ENCODE results near the gene MTCH2.
A peak's percentile ranks its signal among the peaks of the same experiment; 100 is the strongest.

The MTCH2 gene

DNA sequence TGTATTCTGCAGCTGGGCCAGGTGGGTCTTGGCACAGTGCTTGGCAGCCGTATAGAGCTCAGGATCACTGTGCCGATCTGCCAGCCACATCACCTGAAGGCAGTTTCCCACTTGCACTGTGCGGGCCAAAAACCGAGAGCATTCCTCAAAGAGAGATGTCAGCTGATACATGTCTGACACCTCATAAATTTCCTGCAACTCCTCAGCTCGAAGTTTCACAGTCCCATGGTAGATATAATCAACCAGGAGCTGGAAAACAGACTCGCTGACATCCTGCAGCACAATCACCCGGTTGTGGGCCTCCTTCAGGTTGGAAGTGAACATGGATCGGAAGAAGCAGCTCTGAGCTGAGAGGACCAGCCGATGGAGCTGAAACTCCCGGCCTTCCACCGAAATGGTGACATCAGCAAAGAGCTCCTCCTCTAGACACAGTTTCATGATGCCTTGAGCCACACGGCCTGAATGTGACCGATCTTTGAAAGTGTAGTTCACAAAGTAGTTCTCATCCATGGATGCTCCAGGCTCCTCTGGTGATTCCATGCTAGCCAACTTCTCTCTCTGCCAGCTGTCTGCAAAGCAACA, 64.8 kb downstream of the MTCH2 start:
- peak overlapping the region; percentile 86 for H3K4me3 ChIP-seq (ENCODE audit: low read depth, low read length)
- DNase-seq (ENCODE audit: low read depth) = no peak
- TF ChIP-seq, protein P1, sequence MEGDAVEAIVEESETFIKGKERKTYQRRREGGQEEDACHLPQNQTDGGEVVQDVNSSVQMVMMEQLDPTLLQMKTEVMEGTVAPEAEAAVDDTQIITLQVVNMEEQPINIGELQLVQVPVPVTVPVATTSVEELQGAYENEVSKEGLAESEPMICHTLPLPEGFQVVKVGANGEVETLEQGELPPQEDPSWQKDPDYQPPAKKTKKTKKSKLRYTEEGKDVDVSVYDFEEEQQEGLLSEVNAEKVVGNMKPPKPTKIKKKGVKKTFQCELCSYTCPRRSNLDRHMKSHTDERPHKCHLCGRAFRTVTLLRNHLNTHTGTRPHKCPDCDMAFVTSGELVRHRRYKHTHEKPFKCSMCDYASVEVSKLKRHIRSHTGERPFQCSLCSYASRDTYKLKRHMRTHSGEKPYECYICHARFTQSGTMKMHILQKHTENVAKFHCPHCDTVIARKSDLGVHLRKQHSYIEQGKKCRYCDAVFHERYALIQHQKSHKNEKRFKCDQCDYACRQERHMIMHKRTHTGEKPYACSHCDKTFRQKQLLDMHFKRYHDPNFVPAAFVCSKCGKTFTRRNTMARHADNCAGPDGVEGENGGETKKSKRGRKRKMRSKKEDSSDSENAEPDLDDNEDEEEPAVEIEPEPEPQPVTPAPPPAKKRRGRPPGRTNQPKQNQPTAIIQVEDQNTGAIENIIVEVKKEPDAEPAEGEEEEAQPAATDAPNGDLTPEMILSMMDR (IDR thresholded peaks at IDR 0.05; ENCODE audit: insufficient read depth, low read depth, low read length, missing control alignments) = no peak

DNA sequence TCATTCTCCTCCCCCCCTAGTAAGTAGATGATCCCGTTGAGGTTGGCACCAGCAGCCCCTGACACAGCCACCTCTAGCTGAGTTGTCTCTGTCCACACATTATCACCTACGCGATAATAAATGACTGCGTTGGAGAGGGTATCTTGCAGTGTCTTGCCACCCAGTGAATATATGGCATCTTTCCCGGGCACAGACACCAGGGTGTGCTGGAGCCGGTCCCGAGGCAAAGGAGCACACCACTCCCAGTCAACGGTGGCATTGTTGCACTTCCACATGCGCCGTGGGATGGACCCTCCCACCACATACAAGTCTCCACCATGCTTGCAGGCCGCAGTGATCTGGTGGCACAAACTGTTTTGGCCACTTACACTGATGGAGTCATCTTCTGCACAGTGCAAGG, 69.0 kb downstream of the MTCH2 start:
- TF ChIP-seq, protein P1 (IDR thresholded peaks at IDR 0.05; ENCODE audit: insufficient read depth, low read depth, low read length, missing control alignments) = no peak
- H3K4me3 ChIP-seq (ENCODE audit: low read depth, low read length) = no peak overlapping the region
- no peak for DNase-seq (ENCODE audit: low read depth)

DNA sequence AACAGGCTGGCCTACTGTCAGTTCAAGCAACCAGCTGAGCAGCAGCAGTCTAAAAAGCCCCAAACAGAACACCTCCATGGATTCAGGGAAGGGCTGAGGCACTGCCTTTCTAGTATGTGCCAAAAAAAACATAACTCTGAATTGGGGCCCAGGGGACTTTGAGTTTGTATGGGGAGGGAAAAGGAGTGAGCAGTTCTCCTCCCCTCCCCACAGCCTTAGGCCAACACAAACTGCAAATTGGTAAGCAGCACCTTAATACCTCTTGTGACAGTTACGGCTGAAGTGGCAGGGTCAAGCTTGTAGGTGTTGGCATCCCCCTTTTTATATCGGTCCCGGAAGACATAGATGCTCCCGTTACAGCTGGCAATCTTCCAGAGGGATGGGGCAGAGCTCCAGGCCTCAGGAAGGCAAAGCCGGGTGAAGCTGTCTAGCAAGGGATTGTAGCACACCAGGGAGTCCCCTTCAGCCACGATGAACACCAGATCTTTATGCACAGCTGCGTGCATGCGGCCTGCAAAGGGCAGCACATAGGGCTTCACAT, 69.6 kb downstream of the MTCH2 start:
- no peak overlapping the region for H3K4me3 ChIP-seq (ENCODE audit: low read depth, low read length)
- TF ChIP-seq, protein P1 (IDR thresholded peaks at IDR 0.05; ENCODE audit: insufficient read depth, low read depth, low read length, missing control alignments) = no peak
- DNase-seq (ENCODE audit: low read depth) = no peak

DNA sequence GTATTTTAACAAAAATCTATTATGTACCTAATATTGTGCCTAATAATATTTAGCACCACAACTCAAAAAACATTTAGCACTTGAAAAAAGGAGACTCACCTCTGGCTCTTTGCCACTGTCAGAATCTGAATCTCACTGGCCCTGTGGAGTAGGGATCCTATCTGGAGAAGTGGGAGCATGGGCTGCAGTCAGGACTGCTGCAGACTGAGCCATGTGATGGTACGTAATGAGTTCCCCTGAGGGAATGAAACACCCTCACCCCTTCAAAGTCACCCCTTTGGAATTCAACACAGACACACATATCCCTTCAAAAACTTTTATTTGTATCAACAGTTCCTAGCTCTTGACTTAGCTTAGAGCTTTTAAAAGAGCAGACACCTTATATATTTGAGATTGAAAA, 70.5 kb downstream of the MTCH2 start:
- DNase-seq (ENCODE audit: low read depth) = no peak
- H3K4me3 ChIP-seq (ENCODE audit: low read depth, low read length) = no peak overlapping the region
- TF ChIP-seq, protein P1 (IDR thresholded peaks at IDR 0.05; ENCODE audit: insufficient read depth, low read depth, low read length, missing control alignments) = no peak

DNA sequence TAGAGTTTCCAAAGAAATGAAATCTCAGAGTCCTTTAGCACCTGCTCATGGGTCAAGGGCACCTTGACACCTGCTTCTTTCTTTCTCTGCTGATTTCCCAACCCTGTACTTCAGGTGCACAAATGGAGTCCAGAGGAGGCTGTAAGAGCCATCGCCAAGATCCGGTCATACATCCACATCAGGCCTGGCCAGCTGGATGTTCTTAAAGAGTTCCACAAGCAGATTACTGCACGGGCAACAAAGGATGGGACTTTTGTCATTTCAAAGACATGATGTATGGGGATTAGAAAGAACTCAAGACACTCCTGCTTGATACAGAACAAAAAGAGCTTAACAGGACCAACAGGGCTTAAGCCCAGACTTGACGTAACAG, 71.0 kb downstream of the MTCH2 start:
- no peak for DNase-seq (ENCODE audit: low read depth)
- TF ChIP-seq, protein P1 (IDR thresholded peaks at IDR 0.05; ENCODE audit: insufficient read depth, low read depth, low read length, missing control alignments) = no peak

DNA sequence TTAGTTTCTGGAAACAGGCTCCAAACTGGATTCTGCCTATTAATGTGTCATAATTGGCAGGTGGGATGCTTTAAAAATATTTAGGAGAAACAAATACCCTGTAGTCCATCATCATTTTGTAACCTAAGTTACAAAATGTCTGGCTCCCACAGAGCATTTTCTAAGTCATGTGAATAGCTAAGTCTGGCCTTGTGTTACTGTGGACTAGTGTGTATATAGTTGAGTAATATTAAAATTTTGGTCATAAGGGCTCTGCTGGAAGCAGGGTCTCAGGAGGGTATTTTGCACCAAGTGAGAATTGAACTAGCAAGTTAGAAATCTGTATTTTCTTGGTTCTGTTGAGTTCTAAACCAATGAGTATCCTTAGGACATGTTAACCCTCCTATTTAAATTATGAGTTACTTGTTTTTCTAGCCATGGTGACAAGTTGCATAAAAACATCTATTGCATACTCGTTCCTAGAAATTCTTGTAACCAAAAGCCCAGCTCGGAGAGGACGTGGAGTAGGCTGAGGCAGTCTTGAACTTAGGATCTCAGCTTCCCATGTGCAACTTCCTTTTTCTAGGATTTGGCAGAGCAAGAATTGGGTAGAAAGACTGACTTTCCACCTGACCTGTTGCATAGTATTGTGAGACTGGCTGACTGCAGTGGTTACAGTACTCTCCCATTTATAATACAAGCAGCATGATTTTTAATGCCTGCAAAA, 71.6 kb downstream of the MTCH2 start:
- TF ChIP-seq, protein P1 (IDR thresholded peaks at IDR 0.05; ENCODE audit: insufficient read depth, low read depth, low read length, missing control alignments) = no peak
- no peak for DNase-seq (ENCODE audit: low read depth)
- H3K4me3 ChIP-seq (ENCODE audit: low read depth, low read length) = no peak overlapping the region

More for the DNA sequence above, 71.0 kb downstream of the MTCH2 start:
- H3K4me3 ChIP-seq (ENCODE audit: low read depth, low read length) = no peak overlapping the region

All from GM12865 (cell line).